HTR-8/SVneo (cell line): Measurements from ENCODE around the gene TIFAB.

Experiments used
- DNase-seq: peaks from one replicate; pipeline ENCODE4 v3.0.0; 2011; ENCODE audit warnings: low spot score, mixed read lengths; ENCODE audit not compliant: insufficient read length
- FAIRE-seq: peaks from 2 replicates; lab custom pipeline; 2011; peaks lifted over from hg19 to GRCh38; lab: Jason Lieb, UNC

Gene TIFAB

DNA sequence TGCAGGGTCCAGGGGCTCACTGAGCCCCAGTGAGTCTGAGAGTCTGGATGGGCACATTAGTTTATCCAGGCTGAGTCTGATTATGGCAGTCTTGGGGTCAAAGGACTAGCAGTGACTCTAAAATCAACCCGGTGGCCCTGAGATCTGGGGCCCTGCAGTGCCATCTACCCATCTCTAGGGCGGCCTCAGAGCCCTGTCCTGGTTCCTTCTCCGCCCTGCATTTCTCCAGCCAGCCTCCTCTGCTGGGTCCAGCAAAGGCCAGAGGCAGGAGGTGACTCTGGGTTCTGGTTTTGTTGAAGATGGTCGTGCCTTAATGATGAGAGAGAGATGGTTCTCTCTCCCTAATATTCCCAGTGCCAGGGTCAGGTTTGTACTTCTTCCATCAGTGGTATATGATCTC, 20.0 kb downstream of the TIFAB start:
- FAIRE-seq (no peak), DNase-seq (no peak)

GRCh38 chr5:135430135-135430437, 22.1 kb downstream of the TIFAB start:
- no peak for FAIRE-seq
- DNase-seq, result no peak

DNA sequence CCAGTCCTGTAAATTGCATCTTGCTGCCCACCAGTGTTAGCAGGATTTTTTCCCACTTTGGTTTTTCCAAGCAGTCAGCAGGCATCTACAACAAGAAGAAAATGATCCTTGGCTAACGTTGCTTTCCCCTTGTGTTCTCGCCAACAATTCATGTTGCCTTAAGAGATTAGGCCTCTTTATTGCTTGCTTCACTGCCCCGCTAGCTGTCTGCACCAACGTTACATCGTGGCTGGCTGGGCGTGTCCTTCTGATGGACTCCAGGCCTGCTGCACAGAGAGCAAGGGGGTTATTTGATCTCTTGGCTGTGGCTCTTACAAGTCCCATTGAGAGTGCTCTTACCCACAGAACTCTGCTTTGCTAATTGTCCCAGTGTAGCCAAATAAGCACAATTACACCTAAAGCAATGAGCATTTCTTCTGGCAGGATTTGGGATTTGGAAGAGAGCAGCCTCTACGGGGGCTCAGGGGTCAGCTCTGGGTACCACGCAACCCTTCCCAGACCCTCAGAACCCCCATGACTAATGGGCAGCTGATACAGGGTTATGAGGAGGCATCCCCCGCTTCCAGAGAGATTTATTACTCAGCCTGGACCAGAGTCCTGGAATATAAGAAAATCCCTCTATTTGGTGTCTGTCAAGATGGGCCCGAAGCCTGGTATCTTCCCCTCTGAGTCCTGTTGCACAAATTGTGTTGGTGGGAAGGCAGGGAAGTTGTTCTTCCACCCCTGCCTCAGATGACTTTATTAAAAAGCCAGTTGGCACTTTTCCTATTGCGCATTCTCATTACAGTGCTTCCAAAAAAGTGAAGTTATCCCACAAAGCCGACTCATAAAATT, 22.6 kb downstream of the TIFAB start:
- FAIRE-seq (no peak), DNase-seq (no peak)

DNA sequence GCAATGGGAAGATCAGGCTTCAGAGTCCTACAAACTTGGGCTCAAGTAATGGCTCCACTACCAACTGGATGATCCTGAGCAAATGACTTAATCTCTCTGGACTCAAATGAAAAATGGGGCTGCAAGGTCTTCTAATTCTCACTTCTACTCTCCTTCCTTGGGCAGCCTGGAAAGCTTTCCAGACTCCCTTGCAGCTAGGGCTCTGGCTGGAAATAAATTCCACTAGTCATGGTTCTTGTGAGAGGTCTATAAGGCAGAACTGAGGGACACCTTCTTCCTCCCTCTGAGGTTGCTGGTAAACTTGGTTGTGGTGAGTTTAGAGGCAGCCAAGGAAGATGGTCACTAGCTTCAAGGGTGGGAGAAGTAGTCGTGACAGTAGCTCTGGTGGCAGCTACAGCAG, 23.6 kb downstream of the TIFAB start:
- no peak for DNase-seq
- FAIRE-seq, result no peak

DNA sequence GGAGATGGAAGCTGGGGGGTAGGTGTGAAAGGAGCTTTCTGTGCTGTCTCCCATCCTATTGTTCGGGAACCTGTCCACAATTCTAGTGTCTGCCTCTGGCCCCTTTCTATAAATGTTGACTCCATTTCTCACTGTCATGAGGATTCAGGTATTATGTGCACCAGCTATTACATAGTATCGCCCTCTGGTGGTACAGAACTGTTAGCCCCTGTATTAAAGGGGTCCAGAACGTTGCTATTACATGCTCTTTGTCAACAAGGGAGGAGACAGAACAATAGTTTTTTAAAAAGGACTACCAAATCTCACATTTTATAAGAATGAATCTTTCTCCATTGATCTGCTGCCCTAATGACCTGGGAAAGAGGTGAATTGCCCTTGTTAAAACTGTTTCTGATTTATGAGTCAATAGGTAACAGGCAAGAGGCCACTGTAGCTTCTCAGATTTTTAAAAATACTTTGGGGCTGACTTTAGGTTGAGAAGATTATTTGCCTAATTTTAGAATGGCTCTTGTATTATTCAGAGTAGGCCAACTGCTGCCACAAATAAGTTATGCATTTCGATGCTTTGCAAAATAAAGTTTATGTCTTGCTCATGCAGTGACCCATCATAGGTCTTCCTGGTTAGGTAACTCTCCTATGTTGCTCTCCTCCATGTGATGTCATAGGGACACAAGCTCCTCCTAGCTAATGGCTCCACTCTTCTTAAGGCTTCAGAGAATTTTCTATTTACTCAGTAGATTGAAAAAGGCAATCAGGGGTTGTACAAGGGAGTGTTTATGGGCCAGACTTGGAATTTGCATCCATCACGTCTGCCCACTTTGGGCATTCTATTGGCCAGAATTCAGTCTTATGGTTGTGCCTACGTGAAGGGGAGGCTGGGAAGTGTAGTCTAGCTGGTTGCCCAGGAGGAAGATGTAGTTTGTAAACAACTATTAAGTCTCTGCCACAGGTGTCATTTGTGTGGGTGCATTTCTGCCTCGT, 25.8 kb downstream of the TIFAB start:
- peak; percentile 51 for FAIRE-seq
- peak; percentile 53 for DNase-seq

DNA sequence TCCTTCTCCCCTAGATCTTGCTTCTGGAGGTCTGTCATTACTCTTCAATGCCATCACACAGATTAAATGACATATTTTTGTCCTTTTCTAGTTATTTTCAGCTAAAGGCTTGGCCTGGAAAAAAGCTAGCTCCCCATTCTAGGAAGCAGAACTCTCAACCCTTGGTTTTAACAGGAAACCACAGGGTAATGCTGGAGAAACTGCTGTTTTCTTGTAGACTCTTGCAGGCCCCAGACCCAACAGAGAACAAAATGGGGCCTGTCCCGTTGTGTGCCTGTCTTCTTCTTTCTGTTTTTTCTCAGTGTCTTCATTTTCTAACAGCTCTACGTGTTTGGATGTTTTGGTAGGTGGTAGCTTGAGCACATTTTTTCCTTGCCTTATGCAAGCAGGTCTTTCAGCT, 26.5 kb downstream of the TIFAB start:
- DNase-seq (no peak), FAIRE-seq (no peak)

DNA sequence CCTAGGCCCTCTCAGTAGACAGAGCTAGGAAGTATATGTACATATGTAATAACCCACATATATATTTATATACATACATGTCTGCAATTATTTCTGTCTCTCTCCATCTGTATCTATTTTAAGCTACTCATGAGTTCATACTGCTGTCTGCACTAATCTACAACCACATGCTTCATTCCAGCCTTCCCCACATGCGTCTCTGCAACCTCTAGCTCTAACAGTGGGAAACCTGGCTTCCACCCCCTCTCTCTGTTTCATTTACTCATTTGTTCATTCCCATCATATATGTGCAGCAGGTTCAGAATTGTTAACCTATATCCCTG, 28.3 kb downstream of the TIFAB start:
- DNase-seq (no peak), FAIRE-seq (no peak)

GRCh38 chr5:135423146-135423845, 28.9 kb downstream of the TIFAB start:
- FAIRE-seq (no peak), DNase-seq (no peak)

GRCh38 chr5:135422419-135422818, 29.7 kb downstream of the TIFAB start:
- DNase-seq, result no peak
- no peak for FAIRE-seq

GRCh38 chr5:135417083-135417482, 35.1 kb downstream of the TIFAB start:
- DNase-seq, result no peak
- FAIRE-seq, result no peak

- FAIRE-seq (no peak), DNase-seq (no peak)
These were observed 47.1 kb downstream of the TIFAB start for GRCh38 chr5:135405082-135405481.

DNA sequence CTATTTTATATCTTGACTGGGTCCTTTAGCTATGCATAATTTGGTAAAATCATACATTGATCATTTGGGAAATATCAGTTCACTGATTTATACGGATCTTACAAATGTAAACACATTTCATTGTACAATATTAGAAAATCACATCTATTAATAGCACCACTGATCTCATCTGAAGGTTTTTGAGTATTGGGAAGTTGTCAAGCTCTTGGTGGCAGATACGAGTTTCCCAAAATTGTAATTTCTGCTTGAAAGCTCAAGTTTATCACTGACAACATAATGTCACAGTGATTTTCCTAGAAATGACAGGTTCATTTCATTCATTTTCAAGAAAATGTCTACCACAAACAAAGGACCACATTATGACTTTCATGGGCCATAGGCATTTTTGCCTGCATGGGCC, 50.1 kb downstream of the TIFAB start:
- no peak for DNase-seq
- FAIRE-seq, result no peak

GRCh38 chr5:135400866-135401265, 51.3 kb downstream of the TIFAB start:
- FAIRE-seq, result no peak
- DNase-seq, result no peak

- DNase-seq (no peak), FAIRE-seq (no peak)
These were observed 52.2 kb downstream of the TIFAB start for GRCh38 chr5:135399794-135400542.

DNA sequence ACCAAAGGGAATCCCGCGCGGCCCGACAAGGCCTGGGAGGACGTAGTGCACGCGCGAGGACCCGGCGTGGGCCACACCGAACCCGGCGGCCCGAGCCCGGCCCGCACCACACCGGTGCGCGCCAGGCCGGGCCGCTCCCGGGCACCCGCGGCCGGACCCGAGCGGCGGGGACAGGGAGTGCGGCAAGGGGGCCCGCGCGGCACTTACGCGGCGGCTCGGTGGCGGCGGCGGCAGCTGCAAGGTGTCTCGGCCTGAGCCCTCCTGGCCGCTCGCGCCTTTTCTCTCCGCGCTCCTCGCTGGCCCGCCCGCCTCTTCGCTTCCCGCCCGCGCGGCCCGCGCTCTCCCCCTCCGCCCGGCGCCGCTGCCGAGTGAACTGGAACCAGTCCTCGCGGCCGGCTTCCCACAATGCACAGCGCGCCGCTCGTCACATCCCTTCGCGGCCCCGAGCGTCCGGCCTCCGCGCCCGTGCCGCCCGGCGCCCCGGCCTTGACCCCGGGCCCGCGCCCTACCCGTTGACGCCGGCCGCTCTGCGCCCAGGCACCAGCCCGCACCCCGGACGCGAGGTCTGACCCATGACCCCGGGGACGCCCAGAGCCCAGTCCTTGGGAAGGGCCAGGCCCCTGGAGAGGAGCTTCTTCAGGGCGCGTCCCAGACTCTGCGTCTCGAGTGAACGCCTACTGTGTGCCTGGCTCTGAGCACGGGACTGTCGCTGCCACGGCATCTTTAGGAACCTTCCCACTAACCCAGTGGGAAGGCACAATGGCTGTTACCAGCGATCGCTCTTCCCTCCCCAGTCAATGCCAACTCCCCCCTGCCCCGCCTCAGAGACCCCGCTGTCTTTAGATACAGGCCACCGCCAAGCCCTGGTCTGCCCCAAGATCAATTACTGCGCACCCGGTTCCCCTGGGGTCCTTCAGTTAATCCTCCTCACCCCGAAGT, 53.0 kb downstream of the TIFAB start, which contains the start of gene MACROH2A1:
Gene MACROH2A1, minus strand, starts transcription at position 377 of the 939 bp plus-strand sequence. CDS start 10,138 bp downstream, outside the sequence.
- FAIRE-seq (peak; percentile 88), DNase-seq (peak; percentile 83)

DNA sequence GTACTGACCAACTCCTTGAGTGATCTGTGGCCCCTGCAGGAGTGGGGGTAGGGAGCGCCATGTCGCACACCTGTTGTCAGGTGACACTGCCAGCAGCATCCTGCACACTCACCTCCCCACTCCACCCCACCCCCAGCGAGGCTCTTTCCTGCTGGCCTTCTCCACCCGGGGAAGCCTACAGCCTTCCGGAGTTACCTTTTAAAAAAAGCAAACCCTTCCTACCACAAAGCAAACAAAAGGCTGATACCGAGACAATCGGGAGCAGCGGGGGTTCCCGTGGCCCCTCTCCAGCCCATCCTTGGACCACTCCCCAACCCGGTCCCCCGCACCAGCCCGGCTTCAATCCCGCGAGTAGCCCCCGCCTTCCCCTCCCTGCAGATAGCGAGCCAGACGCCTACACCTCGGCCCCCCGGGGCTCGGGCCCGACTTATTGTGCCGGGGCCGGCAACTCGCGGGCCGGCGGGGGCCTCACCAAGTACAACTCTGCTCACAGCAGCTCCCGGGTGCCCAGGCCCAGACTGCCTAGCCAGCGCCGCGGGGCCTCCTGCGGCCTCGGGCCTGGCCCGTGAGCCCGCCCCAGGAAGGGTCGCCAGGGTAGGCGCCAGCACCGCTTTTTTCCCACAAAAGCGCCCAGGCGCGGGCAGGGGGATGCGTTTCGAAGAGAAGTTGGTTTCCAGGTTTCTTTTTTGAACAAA, 53.8 kb downstream of the TIFAB start:
- no peak for FAIRE-seq
- DNase-seq, result no peak
